HG03280 (cell line): ENCODE results near the gene FTSJ3.
"Not testable (repeated sequence)": the region's sequence is repeated elsewhere in the genome, so short reads cannot be mapped to it uniquely, and the experiment has no call there.

Source experiments
- ATAC-seq: cut with Tn5 transposase; IDR thresholded peaks from one replicate; pipeline ENCODE4 v1.9.1; 2021; ENCODE audit warnings: mild to moderate bottlenecking, moderate library complexity; ENCODE audit not compliant: unreplicated experiment

The FTSJ3 gene

GRCh38 chr17:63828936-63829335, 1.5 kb upstream of the FTSJ3 start:
- no peak for ATAC-seq

GRCh38 chr17:63827801-63828221, 348 bp upstream of the FTSJ3 start:
- ATAC-seq, result no peak

GRCh38 chr17:63826468-63827001, 928 bp downstream of the FTSJ3 start:
- no peak for ATAC-seq

GRCh38 chr17:63824362-63824761, 3.1 kb downstream of the FTSJ3 start:
- ATAC-seq, result no peak

- no peak for ATAC-seq
Observed at GRCh38 chr17:63823659-63824331, 3.7 kb downstream of the FTSJ3 start.

GRCh38 chr17:63822537-63822936, 4.9 kb downstream of the FTSJ3 start:
- no peak for ATAC-seq

GRCh38 chr17:63821804-63822203, 5.7 kb downstream of the FTSJ3 start:
- ATAC-seq, result no peak

GRCh38 chr17:63820963-63821561, 6.4 kb downstream of the FTSJ3 start:
- no peak for ATAC-seq

GRCh38 chr17:63819585-63820537, 7.6 kb downstream of the FTSJ3 start:
- no peak for ATAC-seq

GRCh38 chr17:63819131-63819530, 8.3 kb downstream of the FTSJ3 start:
- ATAC-seq, result no peak

- no peak for ATAC-seq
Observed at GRCh38 chr17:63817736-63818385, 9.6 kb downstream of the FTSJ3 start.

GRCh38 chr17:63816669-63817068, 10.8 kb downstream of the FTSJ3 start:
- no peak for ATAC-seq

- no peak for ATAC-seq
Observed at GRCh38 chr17:63816123-63816522, 11.3 kb downstream of the FTSJ3 start.

GRCh38 chr17:63809970-63810369, 17.5 kb downstream of the FTSJ3 start:
- no peak for ATAC-seq

- ATAC-seq, result no peak
Observed at GRCh38 chr17:63805591-63805990, 21.9 kb downstream of the FTSJ3 start.

GRCh38 chr17:63804328-63804727, 23.1 kb downstream of the FTSJ3 start:
- no peak for ATAC-seq

GRCh38 chr17:63800783-63801182, 26.7 kb downstream of the FTSJ3 start:
- ATAC-seq, result no peak

- ATAC-seq, result no peak
Observed at GRCh38 chr17:63798572-63799106, 28.8 kb downstream of the FTSJ3 start.

GRCh38 chr17:63796375-63796774, 31.1 kb downstream of the FTSJ3 start:
- ATAC-seq, result not testable (repeated sequence)

GRCh38 chr17:63792055-63792729, 35.3 kb downstream of the FTSJ3 start:
- ATAC-seq, result no peak
